ENCODE measurements around the gene CCT4. TPM values are rescaled to one million over a fixed set of nuclear protein-coding genes. Genes with fewer than 3 reads are reported as not detected.
"Not testable (repeated sequence)": the region's sequence is repeated elsewhere in the genome, so short reads cannot be mapped to it uniquely, and the experiment has no call there.

CCT4 gene
- total and polyA plus RNA-seq, 9 donors, result 108 to 127 (median 119) TPM

DNA sequence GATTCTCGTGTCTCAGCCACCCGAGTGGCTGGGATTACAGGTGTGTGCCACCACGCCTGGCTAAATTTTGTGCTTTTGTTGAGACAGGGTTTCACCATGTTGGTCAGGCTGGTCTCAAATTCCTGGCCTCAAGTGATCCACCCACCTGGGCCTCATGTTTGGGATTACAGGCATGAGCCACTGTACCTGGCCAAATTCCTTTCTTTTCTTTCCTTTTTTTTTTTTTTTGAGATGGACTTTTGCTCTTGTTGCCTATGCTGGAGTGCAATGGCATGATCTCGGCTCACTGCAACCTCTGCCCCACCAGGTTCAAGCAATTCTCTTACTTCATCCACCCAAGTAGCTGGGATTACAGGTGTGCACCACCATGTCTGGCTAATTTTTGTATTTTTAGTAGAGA is 26.3 kb upstream of the CCT4 start:
- not testable (repeated sequence) for H3K27me3 ChIP-seq (ENCODE audit: control insufficient read depth, insufficient read depth, low read length); H3K36me3 ChIP-seq (ENCODE audit: control insufficient read depth, insufficient read depth, low read length); H3K4me1 ChIP-seq (ENCODE audit: control insufficient read depth, insufficient read depth, low read length); H3K4me3 ChIP-seq (ENCODE audit: low read length); H3K9me3 ChIP-seq (replicated peaks; ENCODE audit: control insufficient read depth, low read depth, low read length); DNase-seq; H3K27ac ChIP-seq (ENCODE audit: low read length)
- WGBS (ENCODE audit: insufficient coverage), result 83% methylated on average over 2 of the region's 4 CpGs

DNA sequence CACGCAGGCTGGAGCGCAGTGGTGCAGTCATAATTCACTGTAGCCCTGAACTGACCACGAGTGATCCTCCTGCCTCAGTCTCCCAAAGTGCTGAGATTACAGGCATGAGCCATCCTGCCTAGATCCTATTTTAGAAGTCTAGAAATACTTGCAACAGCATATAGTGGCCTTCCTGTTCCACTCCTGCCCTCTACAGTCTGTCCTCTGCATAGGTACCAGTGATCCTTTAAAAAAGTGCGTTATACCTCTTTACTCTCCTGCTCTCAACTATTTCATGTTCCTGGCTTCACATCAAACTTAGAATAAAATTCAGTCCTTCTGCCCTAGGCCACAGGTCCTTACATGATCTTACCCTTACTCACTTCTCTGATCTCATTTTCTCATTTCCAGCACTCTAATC is 23.1 kb upstream of the CCT4 start:
- Histone ChIP-seq H3K36me3 (ENCODE audit: control insufficient read depth, insufficient read depth, low read length) (no peaks in the 10 kb centered on the region), H3K27me3 (ENCODE audit: control insufficient read depth, insufficient read depth, low read length) (no peaks in the 10 kb centered on the region), H3K4me3 (ENCODE audit: low read length) (no peak overlapping the region), H3K27ac (ENCODE audit: low read length) (no peak overlapping the region), H3K9me3 (replicated peaks; ENCODE audit: control insufficient read depth, low read depth, low read length) (no peaks in the 10 kb centered on the region), H3K4me1 (ENCODE audit: control insufficient read depth, insufficient read depth, low read length) (no peaks in the 10 kb centered on the region)
- WGBS (ENCODE audit: insufficient coverage), result 93% methylated on average over 3 of the region's 4 CpGs
- DNase-seq, result no peak

DNA sequence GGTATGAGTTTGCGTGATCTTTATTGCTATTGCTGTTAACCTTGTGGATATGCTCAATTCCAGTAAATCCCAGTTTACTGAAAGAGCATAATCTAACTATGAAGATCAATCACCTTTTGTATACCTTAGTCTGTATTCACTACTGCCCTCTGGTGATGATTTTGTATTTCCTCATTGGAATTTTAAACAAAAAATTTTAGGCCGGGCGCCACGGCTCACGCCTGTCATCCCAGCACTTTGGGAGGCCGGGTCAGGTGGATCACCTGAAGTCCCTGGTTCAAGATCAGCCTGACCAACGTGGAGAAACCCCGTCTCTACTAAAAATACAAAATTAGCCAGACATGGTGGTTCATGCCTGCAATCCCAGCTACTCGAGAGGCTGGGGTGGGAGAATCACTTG is 22.1 kb upstream of the CCT4 start:
- H3K4me3 ChIP-seq (ENCODE audit: low read length), result no peak overlapping the region
- H3K4me1 ChIP-seq (ENCODE audit: control insufficient read depth, insufficient read depth, low read length), result no peaks in the 10 kb centered on the region
- DNase-seq, result no peak
- H3K36me3 ChIP-seq (ENCODE audit: control insufficient read depth, insufficient read depth, low read length), result no peaks in the 10 kb centered on the region
- no peaks in the 10 kb centered on the region for H3K9me3 ChIP-seq (replicated peaks; ENCODE audit: control insufficient read depth, low read depth, low read length)
- no peaks in the 10 kb centered on the region for H3K27me3 ChIP-seq (ENCODE audit: control insufficient read depth, insufficient read depth, low read length)
- no peak overlapping the region for H3K27ac ChIP-seq (ENCODE audit: low read length)
- WGBS (ENCODE audit: insufficient coverage), result 63% methylated on average over 5 of the region's 9 CpGs

GRCh38 chr2:61909116-61909515 is 20.7 kb upstream of the CCT4 start:
- H3K4me1 ChIP-seq (ENCODE audit: control insufficient read depth, insufficient read depth, low read length), result no peaks in the 10 kb centered on the region
- 91% methylated on average over 8 of the region's 8 CpGs for WGBS (ENCODE audit: insufficient coverage)

DNA sequence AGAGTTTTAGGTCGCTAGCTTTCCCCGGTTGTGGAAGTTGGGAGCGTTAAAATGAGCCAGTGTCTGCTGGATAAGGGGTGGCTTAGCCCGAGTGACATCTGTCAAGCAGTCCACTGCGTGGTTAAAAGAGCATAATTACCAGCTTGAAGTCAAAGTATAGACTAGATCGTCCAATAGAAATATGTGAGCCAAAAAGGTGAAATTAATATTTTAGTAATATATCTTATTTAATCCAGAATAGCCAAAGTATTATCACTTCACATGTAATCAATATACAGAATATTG is 17.7 kb upstream of the CCT4 start:
- Histone ChIP-seq H3K4me1 (ENCODE audit: control insufficient read depth, insufficient read depth, low read length) (no peaks in the 10 kb centered on the region), H3K36me3 (ENCODE audit: control insufficient read depth, insufficient read depth, low read length) (no peaks in the 10 kb centered on the region), H3K27ac (ENCODE audit: low read length) (peak overlapping the region; percentile 80), H3K27me3 (ENCODE audit: control insufficient read depth, insufficient read depth, low read length) (no peaks in the 10 kb centered on the region), H3K4me3 (ENCODE audit: low read length) (peak overlapping the region; percentile 80), H3K9me3 (replicated peaks; ENCODE audit: control insufficient read depth, low read depth, low read length) (no peaks in the 10 kb centered on the region)
- WGBS (ENCODE audit: insufficient coverage), result 0% methylated on average over 4 of the region's 6 CpGs
- no peak for DNase-seq

More at GRCh38 chr2:61909116-61909515, 20.7 kb upstream of the CCT4 start:
- no peaks in the 10 kb centered on the region for H3K36me3 ChIP-seq (ENCODE audit: control insufficient read depth, insufficient read depth, low read length)
- no peaks in the 10 kb centered on the region for H3K27me3 ChIP-seq (ENCODE audit: control insufficient read depth, insufficient read depth, low read length)
- DNase-seq, result no peak
- H3K27ac ChIP-seq (ENCODE audit: low read length), result no peak overlapping the region
- H3K9me3 ChIP-seq (replicated peaks; ENCODE audit: control insufficient read depth, low read depth, low read length), result no peaks in the 10 kb centered on the region
- no peak overlapping the region for H3K4me3 ChIP-seq (ENCODE audit: low read length)

DNA sequence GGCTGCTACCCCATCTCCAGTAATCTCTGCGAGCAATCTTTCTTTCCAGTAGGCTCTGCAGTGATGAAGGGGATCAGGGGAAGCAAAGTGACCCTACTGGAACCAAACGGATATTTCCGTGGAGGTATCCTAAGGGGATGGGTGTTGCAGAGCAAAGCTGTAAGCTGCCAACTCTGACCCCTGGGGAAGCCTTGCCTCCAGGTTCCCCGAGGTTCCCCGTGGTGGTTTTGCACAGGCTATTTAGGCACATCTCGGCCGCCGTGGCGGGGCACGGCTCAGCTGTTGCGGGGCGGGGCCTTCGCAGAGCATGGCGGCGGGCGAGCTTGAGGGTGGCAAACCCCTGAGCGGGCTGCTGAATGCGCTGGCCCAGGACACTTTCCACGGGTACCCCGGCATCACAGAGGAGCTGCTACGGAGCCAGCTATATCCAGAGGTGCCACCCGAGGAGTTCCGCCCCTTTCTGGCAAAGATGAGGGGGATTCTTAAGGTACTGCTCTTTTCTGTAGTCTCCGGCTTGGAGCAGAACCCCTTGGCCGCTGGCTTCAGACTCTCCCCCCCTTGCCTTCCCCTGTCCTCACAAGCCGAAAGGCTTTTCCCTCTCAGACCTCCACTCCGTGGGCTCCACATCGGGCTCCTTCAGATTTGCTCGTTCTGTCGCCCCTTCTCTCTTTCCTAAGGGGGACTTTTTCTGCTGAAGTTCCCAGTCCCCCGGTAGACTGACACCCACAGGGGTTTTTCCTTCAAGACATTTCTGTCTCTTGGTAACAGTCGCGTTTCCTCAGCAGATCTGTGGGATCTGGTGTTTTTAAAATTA is 17.1 kb upstream of the CCT4 start, which contains the start of gene COMMD1:
Gene COMMD1, plus strand, starts transcription at position 303 of the 814 bp plus-strand sequence. Its CDS starts 5 bp downstream, at position 308.
- WGBS (ENCODE audit: insufficient coverage), result under 1% methylated on average over 25 of the region's 33 CpGs
- Histone ChIP-seq H3K36me3 (ENCODE audit: control insufficient read depth, insufficient read depth, low read length) (no peaks in the 10 kb centered on the region), H3K4me1 (ENCODE audit: control insufficient read depth, insufficient read depth, low read length) (no peaks in the 10 kb centered on the region), H3K9me3 (replicated peaks; ENCODE audit: control insufficient read depth, low read depth, low read length) (no peaks in the 10 kb centered on the region), H3K27ac (ENCODE audit: low read length) (peak within 1 kb of the TSS; percentile 80), H3K27me3 (ENCODE audit: control insufficient read depth, insufficient read depth, low read length) (no peaks in the 10 kb centered on the region), H3K4me3 (ENCODE audit: low read length) (peak within 1 kb of the TSS; percentile 80)
- peak; percentile 87 for DNase-seq

- no peaks in the 10 kb centered on the region for H3K9me3 ChIP-seq (replicated peaks; ENCODE audit: control insufficient read depth, low read depth, low read length)
- no peaks in the 10 kb centered on the region for H3K27me3 ChIP-seq (ENCODE audit: control insufficient read depth, insufficient read depth, low read length)
- DNase-seq, result no peak
- no peaks in the 10 kb centered on the region for H3K36me3 ChIP-seq (ENCODE audit: control insufficient read depth, insufficient read depth, low read length)
- no peak overlapping the region for H3K27ac ChIP-seq (ENCODE audit: low read length)
- WGBS (ENCODE audit: insufficient coverage), result no CpG with 5 or more reads among the region's 1 CpG
- H3K4me3 ChIP-seq (ENCODE audit: low read length), result no peak overlapping the region
- no peaks in the 10 kb centered on the region for H3K4me1 ChIP-seq (ENCODE audit: control insufficient read depth, insufficient read depth, low read length)
These were observed 11.8 kb upstream of the CCT4 start for GRCh38 chr2:61900281-61900680.

- no peaks in the 10 kb centered on the region for H3K27me3 ChIP-seq (ENCODE audit: control insufficient read depth, insufficient read depth, low read length)
- H3K4me3 ChIP-seq (ENCODE audit: low read length), result no peak overlapping the region
- WGBS (ENCODE audit: insufficient coverage), result no CpG with 5 or more reads among the region's 2 CpGs
- H3K4me1 ChIP-seq (ENCODE audit: control insufficient read depth, insufficient read depth, low read length), result no peaks in the 10 kb centered on the region
- H3K9me3 ChIP-seq (replicated peaks; ENCODE audit: control insufficient read depth, low read depth, low read length), result no peaks in the 10 kb centered on the region
- no peak for DNase-seq
- no peaks in the 10 kb centered on the region for H3K36me3 ChIP-seq (ENCODE audit: control insufficient read depth, insufficient read depth, low read length)
- no peak overlapping the region for H3K27ac ChIP-seq (ENCODE audit: low read length)
These were observed 10.4 kb upstream of the CCT4 start for GRCh38 chr2:61898810-61899209.

GRCh38 chr2:61887717-61888266 is 664 bp downstream of the CCT4 start:
- WGBS (ENCODE audit: insufficient coverage), result 0% methylated on average over 11 of the region's 18 CpGs
- DNase-seq, result peak; percentile 55

GRCh38 chr2:61885896-61886603 is 2.4 kb downstream of the CCT4 start:
- no peak for DNase-seq
- whole genome bisulfite sequencing (ENCODE audit: insufficient coverage), result 98% methylated on average over 12 of the region's 18 CpGs
- H3K27ac ChIP-seq (ENCODE audit: low read length), result no peak overlapping the region
- no peaks in the 10 kb centered on the region for H3K9me3 ChIP-seq (replicated peaks; ENCODE audit: control insufficient read depth, low read depth, low read length)
- H3K27me3 ChIP-seq (ENCODE audit: control insufficient read depth, insufficient read depth, low read length), result no peaks in the 10 kb centered on the region
- peaks cover 10% of the 10 kb centered on the region for H3K4me1 ChIP-seq (ENCODE audit: control insufficient read depth, insufficient read depth, low read length)
- no peak overlapping the region for H3K4me3 ChIP-seq (ENCODE audit: low read length)
- H3K36me3 ChIP-seq (ENCODE audit: control insufficient read depth, insufficient read depth, low read length), result peaks cover 25% of the 10 kb centered on the region

More at GRCh38 chr2:61887717-61888266, 664 bp downstream of the CCT4 start:
- H3K27me3 ChIP-seq (ENCODE audit: control insufficient read depth, insufficient read depth, low read length), result no peaks in the 10 kb centered on the region
- H3K4me3 ChIP-seq (ENCODE audit: low read length), result peak overlapping the region; percentile 82
- H3K36me3 ChIP-seq (ENCODE audit: control insufficient read depth, insufficient read depth, low read length), result peaks cover 19% of the 10 kb centered on the region
- H3K9me3 ChIP-seq (replicated peaks; ENCODE audit: control insufficient read depth, low read depth, low read length), result no peaks in the 10 kb centered on the region
- peaks cover 10% of the 10 kb centered on the region for H3K4me1 ChIP-seq (ENCODE audit: control insufficient read depth, insufficient read depth, low read length)
- H3K27ac ChIP-seq (ENCODE audit: low read length), result peak overlapping the region; percentile 96

Measured in muscle of leg (tissue), 11 donors.